Epithelial cell of esophagus (primary cell): ENCODE results near the gene ATP10A.
"Not testable (repeated sequence)": the region's sequence is repeated elsewhere in the genome, so short reads cannot be mapped to it uniquely, and the experiment has no call there.

Experiments used
- DNase-seq: peaks from one replicate; pipeline ENCODE4 v3.0.0; 2010; ENCODE audit warnings: low read depth
- H3K4me3 ChIP-seq: 2 replicates; pipeline ENCODE4 v1.5.1; 2011; ENCODE audit warnings: mild to moderate bottlenecking, low read length, control low read depth
- TF ChIP-seq, protein P1 (sequence below): IDR thresholded peaks from 2 replicates; pipeline ENCODE4 v1.5.1; 2011; ENCODE audit warnings: low read depth, mild to moderate bottlenecking, low read length, control low read depth, inconsistent platforms; ENCODE audit not compliant: insufficient read depth; ENCODE audit errors: missing control alignments

Gene ATP10A

DNA sequence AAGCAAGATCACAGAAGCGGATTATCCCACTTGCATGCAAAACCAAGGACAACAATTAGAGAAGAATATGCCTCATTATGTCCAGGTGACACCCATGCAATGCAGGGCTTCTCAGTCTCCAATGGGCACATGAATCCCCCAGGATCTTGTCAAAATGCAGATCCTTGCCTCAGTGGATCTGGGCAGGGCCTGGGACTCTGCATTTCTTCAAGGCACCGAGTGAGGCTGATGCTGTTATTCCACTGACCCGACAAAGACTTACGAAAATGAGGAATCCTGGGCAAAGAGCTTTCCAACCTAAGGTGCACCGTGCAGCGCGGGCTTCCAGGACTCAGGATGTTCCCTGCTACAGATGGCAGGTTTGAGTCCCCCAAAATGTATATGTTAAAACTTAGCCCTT, 99.2 kb downstream of the ATP10A start:
- TF ChIP-seq, protein P1, sequence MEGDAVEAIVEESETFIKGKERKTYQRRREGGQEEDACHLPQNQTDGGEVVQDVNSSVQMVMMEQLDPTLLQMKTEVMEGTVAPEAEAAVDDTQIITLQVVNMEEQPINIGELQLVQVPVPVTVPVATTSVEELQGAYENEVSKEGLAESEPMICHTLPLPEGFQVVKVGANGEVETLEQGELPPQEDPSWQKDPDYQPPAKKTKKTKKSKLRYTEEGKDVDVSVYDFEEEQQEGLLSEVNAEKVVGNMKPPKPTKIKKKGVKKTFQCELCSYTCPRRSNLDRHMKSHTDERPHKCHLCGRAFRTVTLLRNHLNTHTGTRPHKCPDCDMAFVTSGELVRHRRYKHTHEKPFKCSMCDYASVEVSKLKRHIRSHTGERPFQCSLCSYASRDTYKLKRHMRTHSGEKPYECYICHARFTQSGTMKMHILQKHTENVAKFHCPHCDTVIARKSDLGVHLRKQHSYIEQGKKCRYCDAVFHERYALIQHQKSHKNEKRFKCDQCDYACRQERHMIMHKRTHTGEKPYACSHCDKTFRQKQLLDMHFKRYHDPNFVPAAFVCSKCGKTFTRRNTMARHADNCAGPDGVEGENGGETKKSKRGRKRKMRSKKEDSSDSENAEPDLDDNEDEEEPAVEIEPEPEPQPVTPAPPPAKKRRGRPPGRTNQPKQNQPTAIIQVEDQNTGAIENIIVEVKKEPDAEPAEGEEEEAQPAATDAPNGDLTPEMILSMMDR: no peak
- H3K4me3 ChIP-seq: no peak overlapping the region
- no peak for DNase-seq

DNA sequence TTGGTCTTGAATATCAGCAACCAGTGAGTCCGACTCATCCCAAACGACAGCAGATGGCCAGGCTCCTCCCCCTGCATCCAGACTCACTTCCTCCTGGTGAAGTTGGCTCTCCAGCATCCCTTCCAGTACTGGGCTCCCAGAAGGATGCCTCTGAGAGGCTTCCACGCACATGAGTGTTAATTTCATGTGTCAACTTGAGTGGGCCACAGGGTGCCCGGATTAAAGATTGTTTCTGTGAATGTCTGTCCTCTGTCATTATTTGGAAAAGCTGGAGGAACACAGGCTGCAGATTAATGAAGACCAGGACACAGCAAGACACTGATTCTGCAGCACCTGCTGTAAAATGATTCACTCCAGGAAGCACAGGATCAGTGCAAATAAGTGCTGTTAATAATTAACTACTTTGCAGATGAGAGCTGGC, 99.8 kb downstream of the ATP10A start:
- H3K4me3 ChIP-seq: no peak overlapping the region
- DNase-seq: no peak
- TF ChIP-seq, protein P1: no peak

DNA sequence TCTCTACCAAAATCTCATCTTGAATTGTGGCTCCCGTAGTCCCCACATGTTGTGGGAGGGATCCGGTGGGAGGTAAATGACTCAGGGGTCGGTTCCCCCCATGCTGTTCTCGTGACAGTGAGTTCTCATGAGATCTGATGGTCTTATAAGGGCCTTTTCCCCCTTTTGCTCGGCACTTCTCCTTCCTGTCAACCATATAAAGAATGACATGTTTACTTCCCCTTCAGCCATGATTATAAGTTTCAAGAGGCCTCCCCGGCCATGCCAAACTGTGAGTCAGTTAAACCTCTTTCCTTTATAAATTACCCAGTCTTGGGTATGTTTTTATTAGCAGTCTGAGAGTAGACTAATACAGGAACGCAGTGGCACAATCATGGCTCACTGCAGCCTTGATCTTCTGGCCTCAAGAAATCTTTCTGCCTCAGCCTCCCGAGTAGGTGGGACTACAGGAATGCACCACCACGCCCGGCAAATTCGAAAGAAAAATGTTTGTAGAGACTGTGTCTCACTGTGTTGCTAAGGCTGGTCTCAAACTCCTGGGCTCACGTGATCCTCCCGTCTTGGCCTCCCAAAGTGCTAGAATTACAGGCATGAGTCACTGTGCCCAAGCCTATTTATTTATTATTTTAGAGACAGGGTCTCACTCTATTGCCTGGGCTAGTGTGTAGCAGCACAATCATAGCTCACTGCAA, 101.0 kb downstream of the ATP10A start:
- no peak for DNase-seq
- TF ChIP-seq, protein P1: no peak
- no peak overlapping the region for H3K4me3 ChIP-seq

DNA sequence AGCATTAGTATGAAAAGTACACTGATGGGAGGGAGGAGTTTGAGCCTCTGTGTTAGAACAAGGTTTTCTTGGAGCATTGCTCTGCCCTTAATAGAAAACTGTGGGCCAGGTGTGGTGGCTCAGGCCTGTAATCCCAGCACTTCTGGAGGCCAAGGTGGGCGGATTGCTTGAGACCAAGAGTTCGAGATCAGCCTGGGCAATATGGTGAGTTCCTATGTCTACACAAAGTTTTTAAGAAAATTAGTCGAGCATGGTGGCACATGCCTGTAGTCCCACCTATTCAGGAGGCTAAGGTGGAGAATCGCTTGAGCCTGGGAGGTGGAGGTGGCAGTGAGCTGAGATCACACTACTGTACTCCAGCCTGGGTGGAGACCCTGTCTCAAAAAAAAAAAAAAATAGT, 103.7 kb downstream of the ATP10A start:
- H3K4me3 ChIP-seq: no peak overlapping the region
- TF ChIP-seq, protein P1: no peak
- DNase-seq: no peak

DNA sequence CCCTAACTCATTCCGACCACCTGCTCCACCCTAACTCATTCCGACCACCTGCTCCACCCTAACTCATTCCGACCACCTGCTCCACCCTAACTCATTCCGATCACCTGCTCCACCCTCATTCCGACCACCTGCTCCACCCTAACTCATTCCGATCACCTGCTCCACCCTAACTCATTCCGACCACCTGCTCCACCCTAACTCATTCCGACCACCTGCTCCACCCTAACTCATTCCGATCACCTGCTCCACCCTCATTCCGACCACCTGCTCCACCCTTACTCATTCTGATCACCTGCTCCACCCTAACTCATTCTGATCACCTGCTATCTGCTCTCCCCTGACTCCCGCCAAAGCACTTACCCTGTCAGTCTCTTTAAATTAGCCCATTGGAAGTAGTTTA, 104.5 kb downstream of the ATP10A start:
- not testable (repeated sequence) for H3K4me3 ChIP-seq, DNase-seq

DNA sequence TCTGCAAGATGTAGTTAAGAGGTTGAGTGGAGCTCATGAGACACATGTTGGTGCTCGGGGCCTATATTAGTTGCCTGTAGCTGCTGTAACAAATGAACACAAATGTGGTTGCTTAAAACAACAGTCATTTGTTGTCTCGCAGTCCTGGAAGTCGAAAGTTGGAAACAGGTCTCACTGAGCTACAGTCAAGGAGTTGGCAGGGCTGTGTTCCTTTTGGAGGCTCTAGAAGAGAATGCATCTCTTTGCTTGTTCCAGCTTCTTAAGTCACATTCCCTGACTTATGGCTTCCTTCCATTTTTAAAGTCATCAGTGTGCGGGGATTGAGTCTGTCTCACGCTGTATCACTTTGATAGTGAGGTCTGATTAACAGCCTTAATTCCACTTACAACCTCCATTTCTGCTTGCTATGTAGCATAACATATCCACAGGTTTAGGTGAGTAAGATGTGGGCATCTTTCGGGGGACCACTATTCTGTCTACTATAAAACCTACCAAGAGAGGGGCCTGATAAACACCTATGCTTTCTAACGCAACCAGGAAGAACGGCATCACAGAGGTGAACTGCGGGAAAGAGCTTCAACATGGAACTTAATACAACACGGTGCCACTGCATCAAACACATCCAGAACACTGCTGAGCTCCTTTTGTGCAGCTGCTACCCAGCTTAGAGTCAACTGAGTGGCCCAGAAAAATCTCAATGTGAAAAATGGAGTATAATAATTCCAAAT, 119.4 kb downstream of the ATP10A start:
- no peak overlapping the region for H3K4me3 ChIP-seq
- DNase-seq: no peak
- TF ChIP-seq, protein P1: no peak

DNA sequence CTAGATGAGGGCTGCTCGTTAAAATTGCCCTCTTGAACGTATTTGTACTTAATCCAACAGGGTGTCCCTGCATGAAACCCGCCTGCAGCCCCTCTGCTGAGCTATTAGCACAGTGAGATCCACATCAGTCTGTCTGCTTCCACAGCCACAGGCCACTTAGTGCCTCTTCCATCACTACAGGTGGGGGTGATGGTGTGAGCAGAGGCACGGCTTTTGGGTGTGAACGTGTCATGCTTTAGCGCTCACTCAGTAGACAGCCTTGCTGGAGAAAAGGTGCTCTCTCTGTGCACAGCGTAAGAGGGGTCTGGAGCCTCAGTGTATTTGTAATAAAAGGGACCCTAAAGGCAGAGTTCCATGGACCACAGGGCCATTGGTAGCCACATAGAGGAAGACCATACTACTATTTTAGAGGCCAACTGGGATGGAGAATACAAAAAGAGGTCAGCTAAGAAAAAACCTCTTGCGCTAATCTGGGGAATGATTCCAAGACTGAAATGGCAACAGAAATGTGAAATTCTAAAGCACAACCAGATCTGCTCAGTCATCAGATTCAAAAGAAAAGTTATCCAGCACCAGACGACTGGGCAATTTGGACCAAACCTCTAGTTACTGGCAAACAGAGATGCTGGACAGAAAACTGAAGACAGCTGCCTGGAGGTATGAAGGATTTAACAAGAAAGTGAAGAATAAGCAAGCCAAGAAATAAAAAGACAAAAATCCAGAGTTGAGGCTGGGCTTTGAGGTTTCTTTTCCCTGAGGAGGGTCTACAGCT, 120.2 kb downstream of the ATP10A start:
- TF ChIP-seq, protein P1: no peak

More for the DNA sequence above, 120.2 kb downstream of the ATP10A start:
- no peak for DNase-seq
- H3K4me3 ChIP-seq: no peak overlapping the region
